Activated CD4-positive, CD25-positive, alpha-beta regulatory T cell treated with anti-CD3 and anti-CD28 coated beads, Interleukin-2, amount 50 U/mL, for 16 hours (primary cell): Measurements from ENCODE around the gene SNAPC4.
"Not testable (repeated sequence)": the region's sequence is repeated elsewhere in the genome, so short reads cannot be mapped to it uniquely, and the experiment has no call there.

Source experiments
- DNase-seq: peaks from one replicate; pipeline ENCODE4 v3.0.0-alpha.2; 2020; ENCODE audit warnings: low read depth, low spot score

The SNAPC4 gene

DNA sequence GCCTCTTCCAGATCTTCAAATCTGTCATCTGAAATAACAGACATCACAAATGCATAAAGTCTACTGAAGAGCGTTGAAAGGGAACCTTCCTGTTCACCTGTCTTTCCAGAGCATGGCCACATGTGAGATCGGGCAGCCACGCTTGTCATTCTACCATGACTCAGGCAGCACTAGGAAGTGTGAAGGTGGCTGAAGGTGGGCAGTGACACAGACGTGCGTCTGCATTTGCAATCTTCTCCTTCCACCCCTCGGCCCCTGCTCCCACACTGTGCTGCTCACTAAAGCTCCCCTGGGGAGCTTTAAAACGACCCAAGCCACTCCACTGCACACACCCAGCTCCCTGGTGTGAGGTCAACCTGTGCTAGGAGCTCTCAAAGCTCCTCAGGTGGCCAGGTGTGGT lies 7.9 kb upstream of the SNAPC4 start:
- no peak for DNase-seq

DNA sequence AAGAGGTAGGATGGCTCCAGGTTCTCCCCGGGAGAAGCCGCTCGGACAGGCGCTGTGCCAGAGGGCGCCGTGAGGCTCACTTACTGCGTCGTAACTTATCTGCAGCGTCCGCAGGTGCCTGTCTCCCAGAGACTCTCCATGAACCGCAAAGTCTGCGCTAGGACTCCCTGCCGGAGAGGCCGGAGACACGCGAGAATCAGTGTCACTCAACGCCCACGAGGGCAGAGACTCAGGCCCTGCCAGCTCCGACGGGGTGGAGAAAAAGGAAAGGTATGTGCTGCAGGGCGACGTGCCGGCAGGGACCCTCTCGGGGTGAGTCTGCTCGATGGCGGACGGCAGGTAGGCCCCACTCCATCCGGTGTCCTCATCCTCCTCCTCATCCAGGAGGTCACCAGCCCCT lies 7.1 kb upstream of the SNAPC4 start:
- DNase-seq: not testable (repeated sequence)

DNA sequence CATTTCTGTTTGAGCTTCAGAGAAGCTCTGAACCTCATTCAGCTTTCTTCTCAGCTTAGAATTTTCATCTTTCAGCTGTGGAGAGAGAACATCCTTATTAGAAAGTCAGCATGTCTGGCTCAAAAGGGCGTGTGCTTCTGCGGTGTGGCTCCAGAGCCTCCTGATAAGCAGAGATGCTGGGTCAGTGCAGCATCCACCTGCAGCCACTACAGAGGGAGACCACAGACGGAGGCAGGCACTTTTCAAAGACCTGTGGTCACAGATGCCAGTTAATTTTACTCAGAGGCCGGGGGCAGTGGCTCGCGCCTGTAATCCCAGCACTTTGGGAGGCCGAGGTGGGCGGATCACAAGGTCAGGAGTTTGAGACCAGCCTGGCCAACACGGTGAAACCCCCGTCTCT lies 5.9 kb upstream of the SNAPC4 start:
- DNase-seq: not testable (repeated sequence)

DNA sequence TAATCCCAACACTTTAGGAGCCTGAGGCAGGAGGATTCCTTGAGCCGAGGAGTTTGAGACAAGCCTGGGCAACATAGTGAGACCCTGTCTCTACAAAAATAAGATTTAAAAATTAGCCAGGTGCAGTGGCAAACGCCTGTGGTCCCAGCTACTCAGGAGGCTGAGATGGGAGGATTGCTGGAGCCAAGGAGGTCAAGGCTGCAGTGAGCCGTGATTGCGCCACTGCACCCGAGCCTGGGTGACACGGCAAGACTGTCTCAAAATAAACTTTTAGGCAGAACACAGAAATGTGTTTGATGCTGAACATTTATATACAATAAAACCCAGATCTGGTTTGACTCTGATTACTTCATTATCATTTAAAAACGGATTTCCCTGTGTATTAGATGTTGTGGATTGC lies 5.5 kb upstream of the SNAPC4 start:
- no peak for DNase-seq

GRCh38 chr9:136404801-136405136 lies 4.8 kb upstream of the SNAPC4 start:
- DNase-seq: no peak

GRCh38 chr9:136403915-136404800 lies 4.2 kb upstream of the SNAPC4 start:
- DNase-seq: no peak

- DNase-seq: peak; percentile 62
Measured at GRCh38 chr9:136403538-136403914, 3.6 kb upstream of the SNAPC4 start.

- DNase-seq: no peak
Measured at GRCh38 chr9:136402067-136402466, 2.1 kb upstream of the SNAPC4 start.

GRCh38 chr9:136401173-136401922 lies 1.4 kb upstream of the SNAPC4 start:
- no peak for DNase-seq

GRCh38 chr9:136399176-136400037 lies 563 bp downstream of the SNAPC4 start:
- no peak for DNase-seq

DNA sequence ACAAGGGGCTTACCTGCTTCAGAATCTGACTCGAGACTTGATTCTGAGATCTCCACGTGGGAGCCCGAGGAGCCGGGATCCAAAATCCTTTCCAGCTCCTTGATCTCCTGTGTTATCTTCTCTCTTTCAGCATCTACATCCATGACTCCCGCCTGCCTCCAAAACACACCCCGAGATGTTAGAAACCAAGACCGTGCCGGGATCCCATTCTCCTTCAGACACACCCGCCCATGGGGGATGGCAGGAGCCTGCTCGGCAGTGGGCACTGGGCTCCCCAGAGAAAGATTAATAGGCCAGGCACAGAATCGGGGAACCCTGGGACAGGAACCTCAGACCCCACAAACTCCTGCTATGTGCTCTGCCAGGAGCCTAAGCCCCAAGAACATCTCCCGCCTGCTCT lies 1.7 kb downstream of the SNAPC4 start:
- DNase-seq: no peak

GRCh38 chr9:136397643-136398042 lies 2.3 kb downstream of the SNAPC4 start:
- DNase-seq: no peak

- no peak for DNase-seq
Measured at GRCh38 chr9:136396219-136396515, 3.8 kb downstream of the SNAPC4 start.

DNA sequence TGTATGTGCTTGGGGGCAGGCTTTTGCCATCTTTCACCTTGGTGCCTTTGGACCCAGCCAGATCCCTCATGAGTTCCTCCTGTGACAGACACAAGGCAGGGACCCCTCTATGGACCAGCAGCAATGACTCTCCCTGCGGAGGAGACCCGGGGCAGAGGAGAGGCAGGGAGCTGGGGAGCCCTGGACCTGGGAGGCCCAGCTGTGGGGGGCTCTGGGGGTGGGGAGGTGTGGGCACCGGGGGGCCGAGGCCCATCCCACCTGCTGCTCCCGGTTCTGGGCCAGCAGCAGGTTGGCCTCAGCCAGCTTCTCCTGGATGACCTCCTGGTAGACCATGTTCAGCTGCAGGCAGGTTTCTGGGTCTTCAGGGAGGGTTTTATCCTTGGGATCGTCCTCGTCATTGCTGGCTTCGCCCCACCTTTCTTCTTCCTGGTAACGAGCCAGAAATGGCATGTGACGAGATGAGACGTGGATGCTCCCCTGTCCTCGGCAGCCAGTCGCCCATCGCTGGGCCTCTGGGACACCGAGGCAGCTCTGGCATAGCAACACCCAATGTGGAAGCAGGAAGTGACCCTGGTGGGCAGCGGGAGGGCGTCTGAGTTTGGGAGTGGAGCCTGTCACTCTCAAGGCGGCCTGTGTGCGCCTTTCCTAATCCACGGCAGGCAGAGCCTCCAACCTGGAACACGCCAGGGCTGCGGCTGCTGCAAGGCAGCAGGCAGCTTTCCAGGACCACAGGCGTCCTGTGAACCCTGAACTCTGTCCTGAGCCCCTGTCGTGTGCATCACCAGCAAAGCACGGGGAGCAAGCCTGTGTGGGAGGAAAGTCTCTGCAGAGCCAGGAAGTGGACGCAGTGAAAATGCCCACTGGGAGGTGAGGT lies 4.4 kb downstream of the SNAPC4 start:
- no peak for DNase-seq

GRCh38 chr9:136395020-136395340 lies 5.0 kb downstream of the SNAPC4 start:
- DNase-seq: no peak

GRCh38 chr9:136394312-136395019 lies 5.5 kb downstream of the SNAPC4 start:
- DNase-seq: no peak

DNA sequence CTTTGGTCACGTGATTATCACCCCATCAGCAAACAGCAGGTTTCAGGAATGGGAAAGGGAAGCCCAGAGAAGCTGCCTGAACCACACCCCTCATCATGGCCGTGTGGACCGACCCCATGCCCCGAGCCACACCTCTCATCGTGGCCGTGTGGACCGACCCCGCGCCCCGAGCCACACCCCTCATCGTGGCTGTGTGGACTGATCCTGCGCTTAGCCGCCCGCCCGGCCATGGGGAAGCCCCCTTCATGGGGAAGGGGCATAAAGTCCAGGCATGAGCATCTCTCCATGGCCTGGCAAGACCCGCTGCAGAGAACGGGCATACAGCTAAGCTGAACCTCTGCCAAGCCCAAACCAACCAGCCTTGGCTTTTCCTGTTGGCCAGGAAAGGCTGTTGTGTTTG lies 6.4 kb downstream of the SNAPC4 start:
- no peak for DNase-seq

DNA sequence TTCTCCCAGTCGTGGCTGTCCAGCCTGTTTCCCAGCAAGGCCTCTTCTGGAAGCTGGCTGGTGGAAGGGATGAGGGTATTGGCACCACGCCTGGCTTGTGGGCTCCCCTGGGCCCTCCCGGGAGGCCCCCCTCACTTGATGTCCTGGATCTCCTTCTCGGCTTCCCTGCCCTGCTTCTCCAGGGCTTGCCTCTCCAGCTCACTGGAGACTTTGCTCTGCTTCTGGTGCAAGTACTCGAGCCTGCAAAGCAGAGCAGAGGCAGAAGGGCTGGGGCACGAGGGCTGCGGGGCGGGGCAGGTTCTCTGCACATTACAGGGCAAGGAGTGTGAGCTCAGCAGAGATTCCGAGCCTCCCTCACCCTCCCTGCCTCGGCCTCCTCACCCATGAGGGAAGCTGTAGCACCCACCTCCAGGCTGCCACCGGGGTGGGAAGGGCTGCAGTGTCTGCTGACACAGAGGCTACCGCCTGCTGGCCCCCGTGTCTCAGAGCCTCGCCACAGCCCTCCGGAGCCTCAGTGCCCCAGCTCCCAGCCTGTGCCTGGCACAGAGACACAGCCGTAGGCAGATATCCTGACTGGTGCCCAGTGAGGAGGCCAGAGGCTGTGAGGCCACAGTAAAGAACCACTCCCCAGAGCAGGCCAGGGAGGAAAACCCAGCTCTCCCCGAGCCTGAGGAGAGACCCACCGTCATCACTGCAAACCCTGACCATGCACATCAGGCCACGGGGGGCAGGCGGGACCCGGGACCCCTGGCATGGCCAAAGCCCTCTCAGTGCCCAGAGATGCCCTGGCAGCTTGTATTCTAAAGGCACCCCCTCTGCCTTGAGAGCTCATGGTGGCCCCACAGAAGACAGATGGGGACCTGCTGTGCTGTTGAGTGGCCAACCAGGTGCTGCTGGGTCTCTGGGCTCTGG lies 7.2 kb downstream of the SNAPC4 start:
- no peak for DNase-seq

- DNase-seq: no peak
Measured at GRCh38 chr9:136391737-136392537, 8.0 kb downstream of the SNAPC4 start.
